Stimulated activated CD8-positive, alpha-beta memory T cell treated with anti-CD3 and anti-CD28 coated beads, Interleukin-15, amount 100 ng/mL, for 4 hours (primary cell): ENCODE data around the gene METTL5.
"Not testable (repeated sequence)": the region's sequence is repeated elsewhere in the genome, so short reads cannot be mapped to it uniquely, and the experiment has no call there.

ENCODE experiments used
- DNase-seq, 2 donors: peaks; one replicate each; pipeline ENCODE4 v3.0.0-alpha.2; 2020; ENCODE audit warnings: low read depth in 2 of 2

METTL5 gene

GRCh38 chr2:169824373-169825333 lies at the start of gene METTL5:
Gene METTL5, minus strand, starts transcription at chr2:169824905. Its CDS starts 308 bp downstream, at chr2:169824597.
- DNase-seq, result peak; percentile 46 to 65

- DNase-seq, result no peak
These were observed 47.3 kb upstream of the METTL5 start for GRCh38 chr2:169871994-169872393.

- not testable (repeated sequence) for DNase-seq
These were observed 46.7 kb upstream of the METTL5 start for GRCh38 chr2:169871369-169871768.

GRCh38 chr2:169868951-169869350 lies 44.2 kb upstream of the METTL5 start:
- DNase-seq, result no peak

- no peak for DNase-seq
These were observed 42.9 kb upstream of the METTL5 start for GRCh38 chr2:169867579-169867978.

GRCh38 chr2:169866230-169866629 lies 41.5 kb upstream of the METTL5 start:
- DNase-seq, result not testable (repeated sequence)

- DNase-seq, result no peak
These were observed 40.8 kb upstream of the METTL5 start for GRCh38 chr2:169865492-169865891.

- DNase-seq, result no peak
These were observed 38.1 kb upstream of the METTL5 start for GRCh38 chr2:169862816-169863215.

- DNase-seq, result no peak
These were observed 35.4 kb upstream of the METTL5 start for GRCh38 chr2:169860149-169860548.

GRCh38 chr2:169859423-169859822 lies 34.7 kb upstream of the METTL5 start:
- no peak for DNase-seq

GRCh38 chr2:169855281-169856258 lies 30.9 kb upstream of the METTL5 start:
- DNase-seq, result not testable (repeated sequence)

- no peak for DNase-seq
These were observed 28.4 kb upstream of the METTL5 start for GRCh38 chr2:169853041-169853668.

GRCh38 chr2:169849710-169850109 lies 25.0 kb upstream of the METTL5 start:
- no peak for DNase-seq

GRCh38 chr2:169848959-169849693 lies 24.4 kb upstream of the METTL5 start:
- DNase-seq, result not testable (repeated sequence)

- no peak for DNase-seq
These were observed 20.3 kb upstream of the METTL5 start for GRCh38 chr2:169845016-169845415.

- not testable (repeated sequence) for DNase-seq
These were observed 16.9 kb upstream of the METTL5 start for GRCh38 chr2:169841625-169842024.

GRCh38 chr2:169840747-169841142 lies 16.0 kb upstream of the METTL5 start:
- DNase-seq, result no peak

- no peak for DNase-seq
These were observed 15.4 kb upstream of the METTL5 start for GRCh38 chr2:169839954-169840746.

GRCh38 chr2:169838743-169839489 lies 14.2 kb upstream of the METTL5 start:
- DNase-seq, result no peak
